ENCODE data around the gene TBC1D14.

DNA sequence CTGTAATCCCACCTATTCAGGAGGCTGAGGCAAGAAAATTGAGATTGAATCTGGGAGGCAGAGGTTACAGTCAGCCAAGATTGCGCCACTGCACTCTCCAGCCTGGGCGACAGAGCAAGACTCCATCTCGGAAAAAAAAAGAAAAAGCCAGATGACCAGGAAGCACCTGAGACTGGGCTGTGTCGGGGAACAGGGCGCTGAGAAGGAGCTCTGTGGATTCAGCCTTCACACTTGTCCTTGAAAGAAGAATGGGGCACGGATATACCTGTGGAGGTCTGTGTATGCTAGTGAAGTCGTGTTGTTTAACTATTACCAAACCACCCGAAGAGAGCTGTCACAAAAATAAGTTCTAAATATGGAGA lies 94.2 kb downstream of the TBC1D14 start:
- TF ChIP-seq, protein P1, sequence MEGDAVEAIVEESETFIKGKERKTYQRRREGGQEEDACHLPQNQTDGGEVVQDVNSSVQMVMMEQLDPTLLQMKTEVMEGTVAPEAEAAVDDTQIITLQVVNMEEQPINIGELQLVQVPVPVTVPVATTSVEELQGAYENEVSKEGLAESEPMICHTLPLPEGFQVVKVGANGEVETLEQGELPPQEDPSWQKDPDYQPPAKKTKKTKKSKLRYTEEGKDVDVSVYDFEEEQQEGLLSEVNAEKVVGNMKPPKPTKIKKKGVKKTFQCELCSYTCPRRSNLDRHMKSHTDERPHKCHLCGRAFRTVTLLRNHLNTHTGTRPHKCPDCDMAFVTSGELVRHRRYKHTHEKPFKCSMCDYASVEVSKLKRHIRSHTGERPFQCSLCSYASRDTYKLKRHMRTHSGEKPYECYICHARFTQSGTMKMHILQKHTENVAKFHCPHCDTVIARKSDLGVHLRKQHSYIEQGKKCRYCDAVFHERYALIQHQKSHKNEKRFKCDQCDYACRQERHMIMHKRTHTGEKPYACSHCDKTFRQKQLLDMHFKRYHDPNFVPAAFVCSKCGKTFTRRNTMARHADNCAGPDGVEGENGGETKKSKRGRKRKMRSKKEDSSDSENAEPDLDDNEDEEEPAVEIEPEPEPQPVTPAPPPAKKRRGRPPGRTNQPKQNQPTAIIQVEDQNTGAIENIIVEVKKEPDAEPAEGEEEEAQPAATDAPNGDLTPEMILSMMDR (conservative IDR thresholded peaks at IDR 0.05; ENCODE audit: low read depth, low read length) = no peak
- TF ChIP-seq EZH2 (IDR thresholded peaks at IDR 0.05; ENCODE audit: borderline replicate concordance, low read depth, low read length, poor library complexity, severe bottlenecking) = no peak
